ENCODE results near the gene AKTIP.
"Not testable (repeated sequence)": the region's sequence is repeated elsewhere in the genome, so short reads cannot be mapped to it uniquely, and the experiment has no call there.

AKTIP gene

GRCh38 chr16:53515259-53515658 lies 12.2 kb upstream of the AKTIP start:
- DNase-seq = no peak

GRCh38 chr16:53512795-53513194 lies 9.8 kb upstream of the AKTIP start:
- not testable (repeated sequence) for DNase-seq

GRCh38 chr16:53511403-53512280 lies 8.6 kb upstream of the AKTIP start:
- no peak for DNase-seq

GRCh38 chr16:53511084-53511402 lies 8.0 kb upstream of the AKTIP start:
- no peak for DNase-seq

GRCh38 chr16:53510704-53511070 lies 7.7 kb upstream of the AKTIP start:
- DNase-seq = no peak

GRCh38 chr16:53509906-53510703 lies 7.1 kb upstream of the AKTIP start:
- peak; percentile 33 for DNase-seq

- DNase-seq = no peak
Observed at GRCh38 chr16:53507464-53508179, 4.6 kb upstream of the AKTIP start.

GRCh38 chr16:53506254-53506653 lies 3.2 kb upstream of the AKTIP start:
- no peak for DNase-seq

GRCh38 chr16:53504665-53505064 lies 1.7 kb upstream of the AKTIP start:
- DNase-seq = no peak

GRCh38 chr16:53503991-53504663 lies 1.1 kb upstream of the AKTIP start:
- no peak for DNase-seq

GRCh38 chr16:53503270-53503923 lies 388 bp upstream of the AKTIP start:
- DNase-seq = peak; percentile 100

- no peak for DNase-seq
Observed at GRCh38 chr16:53501216-53501859, 1.7 kb downstream of the AKTIP start.

- no peak for DNase-seq
Observed at GRCh38 chr16:53498984-53499383, 4.0 kb downstream of the AKTIP start.

- no peak for DNase-seq
Observed at GRCh38 chr16:53495325-53495724, 7.7 kb downstream of the AKTIP start.

- no peak for DNase-seq
Observed at GRCh38 chr16:53494636-53495035, 8.4 kb downstream of the AKTIP start.

GRCh38 chr16:53492503-53492902 lies 10.5 kb downstream of the AKTIP start:
- no peak for DNase-seq

- DNase-seq = no peak
Observed at GRCh38 chr16:53489755-53490154, 13.3 kb downstream of the AKTIP start.

- DNase-seq = no peak
Observed at GRCh38 chr16:53486230-53486629, 16.8 kb downstream of the AKTIP start.

- DNase-seq = no peak
Observed at GRCh38 chr16:53484542-53484941, 18.5 kb downstream of the AKTIP start.

GRCh38 chr16:53482123-53482522 lies 20.9 kb downstream of the AKTIP start:
- no peak for DNase-seq

GRCh38 chr16:53480394-53480793 lies 22.6 kb downstream of the AKTIP start:
- no peak for DNase-seq

GRCh38 chr16:53478965-53479364 lies 24.0 kb downstream of the AKTIP start:
- no peak for DNase-seq
